Activated CD4-positive, alpha-beta T cell treated with anti-CD3 and anti-CD28 coated beads, Interleukin-2, amount 50 U/mL, for 16 hours (primary cell): ENCODE measurements around the gene DENND5A.

ENCODE experiments used
- DNase-seq: peaks from one replicate; pipeline ENCODE4 v3.0.0-alpha.2; 2020

The DENND5A gene

DNA sequence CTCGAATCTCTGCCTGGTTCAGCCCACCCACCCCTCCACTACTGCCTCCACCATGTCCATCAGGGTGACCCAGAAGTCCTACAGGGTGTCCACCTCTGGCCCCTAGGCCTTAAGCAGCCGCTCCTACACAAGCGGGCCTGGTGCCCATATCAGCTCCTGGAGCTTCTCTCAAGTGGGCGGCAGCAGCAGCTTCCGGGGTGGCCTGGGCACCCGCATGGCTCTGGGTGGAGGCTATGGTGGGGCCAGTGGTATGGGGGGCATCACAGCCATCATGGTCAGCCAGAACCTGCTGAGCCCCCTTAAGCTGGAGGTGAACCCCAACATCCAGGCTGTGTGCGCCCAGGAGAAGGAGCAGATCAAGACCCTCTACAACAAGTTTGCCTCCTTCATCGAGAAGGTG is 170.7 kb downstream of the DENND5A start:
- no peak for DNase-seq

DNA sequence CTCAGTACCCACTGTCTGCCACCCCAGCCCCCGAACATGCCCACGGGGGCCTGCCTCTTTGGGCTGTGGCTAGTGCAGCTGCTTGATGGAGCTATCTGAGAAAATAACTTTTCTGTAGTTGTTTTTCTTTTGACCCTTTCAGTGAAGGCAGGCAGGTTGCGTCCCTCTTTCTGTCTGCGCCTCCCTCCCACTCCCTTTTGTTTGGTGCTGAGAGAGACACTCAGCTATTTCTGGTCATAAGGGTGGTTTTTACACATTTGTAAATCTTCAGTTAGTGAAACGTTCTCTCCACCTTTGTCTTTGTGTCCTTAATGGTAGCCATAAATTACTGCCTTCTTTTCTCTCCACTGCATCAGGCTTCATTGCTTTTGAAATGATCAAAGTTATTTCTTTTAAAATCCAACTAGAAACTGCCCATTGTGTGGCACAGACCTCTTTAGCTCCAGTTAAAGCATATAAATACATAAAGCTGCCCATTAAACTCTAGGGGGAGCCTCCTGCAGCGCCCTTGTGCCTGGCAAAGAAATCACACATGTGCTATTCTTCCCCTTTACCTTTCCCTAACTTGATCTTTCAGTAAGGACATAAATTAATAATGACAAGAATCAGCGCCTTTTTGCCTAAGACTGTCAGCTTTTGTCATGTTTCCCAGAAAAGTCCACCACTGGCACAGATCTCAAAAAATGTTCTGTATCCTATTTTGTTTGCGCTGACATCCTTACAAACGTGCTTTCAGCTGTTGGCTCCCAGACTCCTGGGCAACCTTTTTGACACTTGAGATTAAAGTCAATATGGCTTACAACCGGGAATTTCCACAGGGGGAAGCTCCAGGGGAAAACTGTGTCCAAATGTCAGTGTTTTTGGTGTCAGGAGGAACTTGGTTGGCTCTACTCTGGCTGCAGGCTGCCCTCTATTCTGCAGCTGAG is 172.0 kb downstream of the DENND5A start:
- DNase-seq: no peak

DNA sequence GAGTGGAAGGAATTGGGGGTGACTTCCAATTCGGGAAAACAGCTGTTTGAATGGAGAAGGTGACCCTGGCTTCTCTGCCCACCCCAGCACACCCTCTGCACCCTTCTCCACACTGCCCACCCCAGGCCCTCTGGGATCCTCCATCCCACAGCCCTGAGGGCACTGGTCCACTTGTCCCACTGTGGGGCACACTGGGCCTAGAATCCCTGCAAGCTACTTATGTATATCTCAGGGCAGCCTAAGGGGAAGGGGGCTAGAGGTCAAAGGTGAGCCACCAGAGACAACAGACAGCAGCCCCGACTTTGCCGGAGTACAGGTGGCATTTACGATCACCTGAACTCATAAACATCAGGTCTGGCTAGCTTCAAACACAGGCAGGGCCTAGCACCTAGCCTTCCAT is 173.1 kb downstream of the DENND5A start:
- DNase-seq: no peak

GRCh38 chr11:9091044-9091922 is 173.9 kb downstream of the DENND5A start, which contains the start of gene SCUBE2:
SCUBE2 (minus strand) TSS chr11:9091599; CDS start chr11:9091528, 71 bp downstream.
- DNase-seq: no peak

DNA sequence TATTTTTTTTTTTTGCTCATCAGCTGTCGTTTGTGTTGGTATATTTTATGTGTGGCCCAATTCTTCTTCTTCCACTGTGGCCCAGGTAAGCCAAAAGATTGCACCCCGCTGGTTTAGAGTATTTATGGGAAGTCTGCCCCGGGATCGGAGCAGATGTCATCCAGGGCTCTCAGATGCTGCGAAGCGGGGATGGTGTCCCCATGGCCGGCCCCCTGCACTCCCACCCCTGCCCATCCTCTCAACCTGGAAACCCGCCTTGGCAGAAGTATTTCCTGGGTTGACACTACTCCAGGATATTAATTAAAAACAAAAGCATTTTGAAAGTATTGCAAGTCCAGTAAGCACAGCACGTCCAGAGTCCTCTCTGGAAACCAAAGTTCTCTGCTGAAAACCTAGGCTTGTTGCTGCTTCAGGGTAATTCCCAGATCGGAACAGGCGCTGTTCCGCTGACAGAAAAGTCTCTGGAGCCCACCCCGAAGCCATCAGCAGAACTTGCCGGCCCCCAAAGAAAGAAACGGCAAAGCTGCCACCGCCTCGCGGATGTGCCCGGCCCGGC is 174.6 kb downstream of the DENND5A start:
- DNase-seq: no peak

DNA sequence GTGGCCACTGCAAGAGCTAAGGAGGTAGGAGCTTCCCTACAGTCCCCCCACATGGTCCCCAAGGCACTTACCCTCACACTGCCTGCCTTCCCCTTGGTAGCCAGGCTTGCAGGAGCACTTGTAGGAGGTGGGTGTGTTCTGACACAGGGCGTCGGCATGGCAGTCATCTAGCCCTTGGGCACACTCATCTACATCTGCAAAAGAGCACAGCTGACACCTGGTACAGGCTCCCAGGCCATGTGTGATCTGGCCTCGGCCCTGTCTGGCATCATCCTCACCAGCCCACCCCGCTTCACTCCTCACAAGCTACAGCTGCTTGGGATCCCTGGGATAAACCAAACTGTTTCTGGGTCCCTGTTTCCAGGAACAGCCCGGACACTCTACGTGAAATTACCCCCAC is 175.5 kb downstream of the DENND5A start:
- DNase-seq: no peak

GRCh38 chr11:9089061-9089460 is 176.1 kb downstream of the DENND5A start:
- DNase-seq: no peak
